ENCODE data around the gene CAPN8.
"Not testable (repeated sequence)": the region's sequence is repeated elsewhere in the genome, so short reads cannot be mapped to it uniquely, and the experiment has no call there.

CAPN8 gene

GRCh38 chr1:223525957-223526356, 139.5 kb downstream of the CAPN8 start:
- DNase-seq (ENCODE audit: low spot score) = no peak

- DNase-seq (ENCODE audit: low spot score) = no peak
Measured at GRCh38 chr1:223525546-223525945, 140.0 kb downstream of the CAPN8 start.

- no peak for DNase-seq (ENCODE audit: low spot score)
Measured at GRCh38 chr1:223524930-223525451, 140.5 kb downstream of the CAPN8 start.

GRCh38 chr1:223521150-223521549, 144.4 kb downstream of the CAPN8 start:
- DNase-seq (ENCODE audit: low spot score) = no peak

GRCh38 chr1:223520200-223520599, 145.3 kb downstream of the CAPN8 start:
- DNase-seq (ENCODE audit: low spot score) = no peak

GRCh38 chr1:223519116-223519515, 146.4 kb downstream of the CAPN8 start:
- DNase-seq (ENCODE audit: low spot score) = no peak

- DNase-seq (ENCODE audit: low spot score) = not testable (repeated sequence)
Measured at GRCh38 chr1:223518553-223518952, 146.9 kb downstream of the CAPN8 start.

- no peak for DNase-seq (ENCODE audit: low spot score)
Measured at GRCh38 chr1:223515926-223516325, 149.6 kb downstream of the CAPN8 start.

- DNase-seq (ENCODE audit: low spot score) = no peak
Measured at GRCh38 chr1:223515421-223515820, 150.1 kb downstream of the CAPN8 start.

GRCh38 chr1:223514644-223515043, 150.9 kb downstream of the CAPN8 start:
- no peak for DNase-seq (ENCODE audit: low spot score)

GRCh38 chr1:223513309-223513708, 152.2 kb downstream of the CAPN8 start:
- no peak for DNase-seq (ENCODE audit: low spot score)

GRCh38 chr1:223512057-223512456, 153.4 kb downstream of the CAPN8 start:
- no peak for DNase-seq (ENCODE audit: low spot score)

- DNase-seq (ENCODE audit: low spot score) = no peak
Measured at GRCh38 chr1:223508796-223509195, 156.7 kb downstream of the CAPN8 start.

GRCh38 chr1:223504741-223505140, 160.8 kb downstream of the CAPN8 start:
- DNase-seq (ENCODE audit: low spot score) = no peak

GRCh38 chr1:223503348-223503747, 162.2 kb downstream of the CAPN8 start:
- no peak for DNase-seq (ENCODE audit: low spot score)

- peak; percentile 29 for DNase-seq (ENCODE audit: low spot score)
Measured at GRCh38 chr1:223500560-223501425, 164.7 kb downstream of the CAPN8 start.

- DNase-seq (ENCODE audit: low spot score) = no peak
Measured at GRCh38 chr1:223496883-223497282, 168.6 kb downstream of the CAPN8 start.

GRCh38 chr1:223494926-223495645, 170.4 kb downstream of the CAPN8 start:
- no peak for DNase-seq (ENCODE audit: low spot score)

GRCh38 chr1:223492044-223492443, 173.5 kb downstream of the CAPN8 start:
- no peak for DNase-seq (ENCODE audit: low spot score)
